GM19238 (cell line): ENCODE measurements around the gene SMARCA2.

Experiments used
- DNase-seq: peaks from one replicate; pipeline ENCODE4 v3.0.0; 2011; ENCODE audit warnings: low spot score; ENCODE audit not compliant: insufficient read length

The SMARCA2 gene

GRCh38 chr9:2166203-2166602, 151.1 kb downstream of the SMARCA2 start:
- no peak for DNase-seq

- DNase-seq = no peak
These were observed 153.9 kb downstream of the SMARCA2 start for GRCh38 chr9:2169035-2169434.

GRCh38 chr9:2170722-2171121, 155.6 kb downstream of the SMARCA2 start:
- no peak for DNase-seq

- no peak for DNase-seq
These were observed 158.0 kb downstream of the SMARCA2 start for GRCh38 chr9:2173170-2173569.

GRCh38 chr9:2173861-2174260, 158.7 kb downstream of the SMARCA2 start:
- DNase-seq = no peak

- no peak for DNase-seq
These were observed 159.2 kb downstream of the SMARCA2 start for GRCh38 chr9:2174306-2174705.

GRCh38 chr9:2174911-2175310, 159.8 kb downstream of the SMARCA2 start:
- no peak for DNase-seq

- DNase-seq = no peak
These were observed 162.0 kb downstream of the SMARCA2 start for GRCh38 chr9:2177121-2177520.

- DNase-seq = no peak
These were observed 163.0 kb downstream of the SMARCA2 start for GRCh38 chr9:2178034-2178734.

GRCh38 chr9:2179567-2179966, 164.4 kb downstream of the SMARCA2 start:
- DNase-seq = no peak

- DNase-seq = no peak
These were observed 165.0 kb downstream of the SMARCA2 start for GRCh38 chr9:2180154-2180553.

GRCh38 chr9:2180704-2181103, 165.6 kb downstream of the SMARCA2 start:
- DNase-seq = no peak

- DNase-seq = no peak
These were observed 166.6 kb downstream of the SMARCA2 start for GRCh38 chr9:2181792-2182191.

- no peak for DNase-seq
These were observed 175.9 kb downstream of the SMARCA2 start for GRCh38 chr9:2190939-2191608.

GRCh38 chr9:2191609-2191972, 176.4 kb downstream of the SMARCA2 start:
- no peak for DNase-seq

GRCh38 chr9:2192356-2192979, 177.3 kb downstream of the SMARCA2 start:
- DNase-seq = no peak

- no peak for DNase-seq
These were observed 178.4 kb downstream of the SMARCA2 start for GRCh38 chr9:2193552-2193951.

GRCh38 chr9:2195211-2195610, 180.1 kb downstream of the SMARCA2 start:
- no peak for DNase-seq

- DNase-seq = no peak
These were observed 181.6 kb downstream of the SMARCA2 start for GRCh38 chr9:2196757-2197156.

- DNase-seq = no peak
These were observed 183.9 kb downstream of the SMARCA2 start for GRCh38 chr9:2198956-2199635.

- DNase-seq = no peak
These were observed 185.1 kb downstream of the SMARCA2 start for GRCh38 chr9:2199999-2200796.
